Body of pancreas (tissue), 4 donors: ENCODE data around the gene TAS2R16.

ENCODE experiments used
- POLR2A ChIP-seq, 3 donors: fragments of 450-650 bp; IDR thresholded peaks; one replicate each; pipeline ENCODE4 v1.6.1; 2016; ENCODE audit warnings: antibody characterized with exemption in 3 of 3, mild to moderate bottlenecking in 2 of 3
- TF ChIP-seq, protein P1 (sequence below), 7 experiments: fragments of 450-650 bp in 4 of 7; fragments of 200-600 bp in 3 of 7; sonication (generic) in 3 of 7; IDR thresholded peaks; one replicate each; pipeline ENCODE4 v1.5.1; 2016 to 2019; ENCODE audit warnings: antibody characterized with exemption in 7 of 7

DNA sequence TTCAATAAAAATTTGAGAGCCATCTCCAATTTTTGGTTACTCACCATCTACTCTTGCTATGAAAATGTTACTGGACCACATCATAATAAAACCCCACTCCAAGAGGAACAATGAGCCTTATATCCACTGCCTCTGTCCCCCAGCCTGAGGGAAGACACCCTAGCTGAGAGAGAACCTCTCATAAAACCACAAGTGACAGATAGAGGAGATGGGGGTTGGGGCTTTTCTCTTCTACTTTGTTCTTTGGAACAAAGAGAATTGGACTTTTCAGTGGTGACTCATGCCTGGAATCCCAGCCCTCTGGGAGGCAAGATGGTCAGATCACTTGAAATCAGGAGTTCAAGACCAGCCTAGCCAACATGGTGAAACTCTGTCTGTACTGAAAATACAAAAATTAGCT lies 27.6 kb upstream of the TAS2R16 start:
- TF ChIP-seq POLR2A (IDR thresholded peaks at IDR 0.05) = no peak
- TF ChIP-seq, protein P1, sequence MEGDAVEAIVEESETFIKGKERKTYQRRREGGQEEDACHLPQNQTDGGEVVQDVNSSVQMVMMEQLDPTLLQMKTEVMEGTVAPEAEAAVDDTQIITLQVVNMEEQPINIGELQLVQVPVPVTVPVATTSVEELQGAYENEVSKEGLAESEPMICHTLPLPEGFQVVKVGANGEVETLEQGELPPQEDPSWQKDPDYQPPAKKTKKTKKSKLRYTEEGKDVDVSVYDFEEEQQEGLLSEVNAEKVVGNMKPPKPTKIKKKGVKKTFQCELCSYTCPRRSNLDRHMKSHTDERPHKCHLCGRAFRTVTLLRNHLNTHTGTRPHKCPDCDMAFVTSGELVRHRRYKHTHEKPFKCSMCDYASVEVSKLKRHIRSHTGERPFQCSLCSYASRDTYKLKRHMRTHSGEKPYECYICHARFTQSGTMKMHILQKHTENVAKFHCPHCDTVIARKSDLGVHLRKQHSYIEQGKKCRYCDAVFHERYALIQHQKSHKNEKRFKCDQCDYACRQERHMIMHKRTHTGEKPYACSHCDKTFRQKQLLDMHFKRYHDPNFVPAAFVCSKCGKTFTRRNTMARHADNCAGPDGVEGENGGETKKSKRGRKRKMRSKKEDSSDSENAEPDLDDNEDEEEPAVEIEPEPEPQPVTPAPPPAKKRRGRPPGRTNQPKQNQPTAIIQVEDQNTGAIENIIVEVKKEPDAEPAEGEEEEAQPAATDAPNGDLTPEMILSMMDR (IDR thresholded peaks at IDR 0.05) = no peak
